Sigmoid colon (tissue), 3 donors: ENCODE data around the gene SOWAHA.

Source experiments
- POLR2A ChIP-seq, 2 donors: fragments of 450-650 bp; IDR thresholded peaks; one replicate each; pipeline ENCODE4 v1.6.1; 2016; ENCODE audit warnings: antibody characterized with exemption in 2 of 2, mild to moderate bottlenecking in 2 of 2, moderate library complexity in 2 of 2
- TF ChIP-seq, protein P1 (sequence below), 4 experiments: fragments of 450-650 bp in 3 of 4; fragments of 200-600 bp in 1 of 4; IDR thresholded peaks; one replicate each; pipeline ENCODE4 v1.5.1; 2016 to 2019; ENCODE audit warnings: antibody characterized with exemption in 4 of 4, mild to moderate bottlenecking in 3 of 4, moderate library complexity in 2 of 4

DNA sequence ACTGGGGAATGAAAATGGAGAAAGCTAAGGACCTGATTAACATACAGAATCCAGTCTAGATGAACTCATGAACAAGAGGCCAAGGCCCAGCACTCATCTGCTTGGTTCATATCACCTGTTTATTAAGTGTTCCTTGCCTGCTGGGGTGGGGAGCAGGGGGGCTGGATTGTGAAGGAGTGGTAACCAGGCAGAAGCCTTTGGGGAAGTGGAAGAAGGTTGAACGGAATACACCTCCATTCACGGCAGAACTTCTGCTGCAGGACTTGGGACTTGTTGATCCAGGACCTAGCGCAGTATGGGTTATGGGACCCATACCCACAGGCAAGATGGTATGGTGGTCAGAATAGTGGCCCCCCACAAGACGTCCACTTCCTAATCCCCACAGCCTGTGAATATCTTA is 27.2 kb upstream of the SOWAHA start:
- TF ChIP-seq, protein P1, sequence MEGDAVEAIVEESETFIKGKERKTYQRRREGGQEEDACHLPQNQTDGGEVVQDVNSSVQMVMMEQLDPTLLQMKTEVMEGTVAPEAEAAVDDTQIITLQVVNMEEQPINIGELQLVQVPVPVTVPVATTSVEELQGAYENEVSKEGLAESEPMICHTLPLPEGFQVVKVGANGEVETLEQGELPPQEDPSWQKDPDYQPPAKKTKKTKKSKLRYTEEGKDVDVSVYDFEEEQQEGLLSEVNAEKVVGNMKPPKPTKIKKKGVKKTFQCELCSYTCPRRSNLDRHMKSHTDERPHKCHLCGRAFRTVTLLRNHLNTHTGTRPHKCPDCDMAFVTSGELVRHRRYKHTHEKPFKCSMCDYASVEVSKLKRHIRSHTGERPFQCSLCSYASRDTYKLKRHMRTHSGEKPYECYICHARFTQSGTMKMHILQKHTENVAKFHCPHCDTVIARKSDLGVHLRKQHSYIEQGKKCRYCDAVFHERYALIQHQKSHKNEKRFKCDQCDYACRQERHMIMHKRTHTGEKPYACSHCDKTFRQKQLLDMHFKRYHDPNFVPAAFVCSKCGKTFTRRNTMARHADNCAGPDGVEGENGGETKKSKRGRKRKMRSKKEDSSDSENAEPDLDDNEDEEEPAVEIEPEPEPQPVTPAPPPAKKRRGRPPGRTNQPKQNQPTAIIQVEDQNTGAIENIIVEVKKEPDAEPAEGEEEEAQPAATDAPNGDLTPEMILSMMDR (IDR thresholded peaks at IDR 0.05) = no peak
- no peak for TF ChIP-seq POLR2A (IDR thresholded peaks at IDR 0.05)
